ENCODE results near the gene UBN1.

Gene UBN1

DNA sequence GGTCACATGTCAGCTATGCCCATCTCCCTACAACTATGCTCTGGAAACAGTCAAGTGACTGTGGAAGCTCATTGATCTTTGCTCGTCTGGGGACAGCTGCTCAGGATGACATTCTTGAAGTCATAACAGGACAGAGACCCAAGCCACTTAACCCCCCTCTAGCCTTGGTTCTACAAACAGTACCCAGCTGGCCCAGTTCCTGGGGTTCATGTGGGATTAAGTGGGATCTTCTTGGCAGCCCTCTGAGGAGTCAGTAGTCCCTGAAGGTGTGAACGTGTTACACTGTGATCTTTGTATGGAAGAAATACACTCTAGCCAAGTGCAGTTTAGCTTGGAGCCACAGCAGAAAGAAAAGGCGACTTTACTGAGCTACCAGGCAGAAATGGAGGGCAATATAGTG is 25.8 kb downstream of the UBN1 start:
- TF ChIP-seq POLR2AphosphoS5 (IDR thresholded peaks at IDR 0.05; ENCODE audit: low read depth, low read length) (no peak), TAF1 (IDR thresholded peaks at IDR 0.05; ENCODE audit: borderline replicate concordance, insufficient read depth, low read length) (no peak), REST (IDR thresholded peaks at IDR 0.05; ENCODE audit: insufficient read depth in 1 of 2, low read depth in 2 of 2, low read length in 2 of 2) (no peak), SIN3A (IDR thresholded peaks at IDR 0.05; ENCODE audit: borderline replicate concordance, insufficient read depth, low read length) (no peak), FOXP2 (optimal IDR thresholded peaks at IDR 0.05; ENCODE audit: borderline replicate concordance, extremely low read depth, extremely low read length, insufficient read depth) (no peak)

DNA sequence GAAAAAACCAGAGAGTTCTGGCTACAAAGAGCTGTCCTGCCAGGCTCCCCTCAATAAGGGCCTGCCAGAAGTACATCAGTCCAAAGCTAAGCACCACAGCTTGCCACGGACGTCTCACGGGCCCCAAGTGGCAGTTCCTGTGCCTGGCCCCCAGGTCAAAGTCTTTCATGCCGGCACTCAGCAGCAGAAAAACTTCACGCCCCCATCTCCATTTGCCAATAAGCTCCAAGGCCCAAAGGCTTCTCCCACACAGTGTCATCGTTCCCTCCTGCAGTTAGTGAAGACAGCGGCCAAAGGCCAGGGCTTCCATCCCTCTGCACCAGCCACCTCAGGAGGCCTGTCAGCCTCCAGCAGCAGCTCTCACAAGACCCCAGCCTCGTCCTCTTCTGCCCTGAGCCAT is 27.4 kb downstream of the UBN1 start:
- TF ChIP-seq TAF1 (IDR thresholded peaks at IDR 0.05; ENCODE audit: borderline replicate concordance, insufficient read depth, low read length), result no peak
- no peak for TF ChIP-seq REST (IDR thresholded peaks at IDR 0.05; ENCODE audit: insufficient read depth in 1 of 2, low read depth in 2 of 2, low read length in 2 of 2)
- TF ChIP-seq POLR2AphosphoS5 (IDR thresholded peaks at IDR 0.05; ENCODE audit: low read depth, low read length), result no peak
- no peak for TF ChIP-seq FOXP2 (optimal IDR thresholded peaks at IDR 0.05; ENCODE audit: borderline replicate concordance, extremely low read depth, extremely low read length, insufficient read depth)
- no peak for TF ChIP-seq SIN3A (IDR thresholded peaks at IDR 0.05; ENCODE audit: borderline replicate concordance, insufficient read depth, low read length)

GRCh38 chr16:4876646-4877379 is 29.5 kb downstream of the UBN1 start:
- TF ChIP-seq SIN3A (IDR thresholded peaks at IDR 0.05; ENCODE audit: borderline replicate concordance, insufficient read depth, low read length) (no peak), TAF1 (IDR thresholded peaks at IDR 0.05; ENCODE audit: borderline replicate concordance, insufficient read depth, low read length) (no peak), REST (IDR thresholded peaks at IDR 0.05; ENCODE audit: insufficient read depth in 1 of 2, low read depth in 2 of 2, low read length in 2 of 2) (no peak), POLR2AphosphoS5 (IDR thresholded peaks at IDR 0.05; ENCODE audit: low read depth, low read length) (no peak), FOXP2 (optimal IDR thresholded peaks at IDR 0.05; ENCODE audit: borderline replicate concordance, extremely low read depth, extremely low read length, insufficient read depth) (no peak)

- no peak for TF ChIP-seq REST (IDR thresholded peaks at IDR 0.05; ENCODE audit: insufficient read depth in 1 of 2, low read depth in 2 of 2, low read length in 2 of 2)
- no peak for TF ChIP-seq POLR2AphosphoS5 (IDR thresholded peaks at IDR 0.05; ENCODE audit: low read depth, low read length)
- TF ChIP-seq TAF1 (IDR thresholded peaks at IDR 0.05; ENCODE audit: borderline replicate concordance, insufficient read depth, low read length), result no peak
- TF ChIP-seq SIN3A (IDR thresholded peaks at IDR 0.05; ENCODE audit: borderline replicate concordance, insufficient read depth, low read length), result no peak
- no peak for TF ChIP-seq FOXP2 (optimal IDR thresholded peaks at IDR 0.05; ENCODE audit: borderline replicate concordance, extremely low read depth, extremely low read length, insufficient read depth)
These were observed 30.1 kb downstream of the UBN1 start for GRCh38 chr16:4877380-4877685.

Measured in PFSK-1 (cell line).